GM12878 (cell line): ENCODE data around the gene TSHZ2.

ENCODE experiments used
- RCOR1 ChIP-seq: conservative IDR thresholded peaks from 2 replicates; pipeline ENCODE4 v1.6.1; 2012; ENCODE audit warnings: low read depth, low read length, improper control_type of control experiment
- TF ChIP-seq, protein P1 (sequence below): IDR thresholded peaks from 2 replicates; pipeline ENCODE4 v1.6.1; 2011; ENCODE audit warnings: low read depth, low read length, improper control_type of control experiment, borderline replicate concordance
- TF ChIP-seq, protein P2 (sequence below), 3 experiments: IDR thresholded peaks in 2 of 3; conservative IDR thresholded peaks in 1 of 3; 2 replicates each; pipeline ENCODE4 v1.5.1; 2011; ENCODE audit warnings: low read depth in 3 of 3, low read length in 3 of 3, mild to moderate bottlenecking in 3 of 3, control low read depth in 2 of 3, moderate library complexity in 2 of 3, inconsistent platforms in 1 of 3, mixed read lengths in 1 of 3; ENCODE audit not compliant: control insufficient read depth in 2 of 3, insufficient read depth in 1 of 3; ENCODE audit errors: extremely low read depth in 1 of 3

DNA sequence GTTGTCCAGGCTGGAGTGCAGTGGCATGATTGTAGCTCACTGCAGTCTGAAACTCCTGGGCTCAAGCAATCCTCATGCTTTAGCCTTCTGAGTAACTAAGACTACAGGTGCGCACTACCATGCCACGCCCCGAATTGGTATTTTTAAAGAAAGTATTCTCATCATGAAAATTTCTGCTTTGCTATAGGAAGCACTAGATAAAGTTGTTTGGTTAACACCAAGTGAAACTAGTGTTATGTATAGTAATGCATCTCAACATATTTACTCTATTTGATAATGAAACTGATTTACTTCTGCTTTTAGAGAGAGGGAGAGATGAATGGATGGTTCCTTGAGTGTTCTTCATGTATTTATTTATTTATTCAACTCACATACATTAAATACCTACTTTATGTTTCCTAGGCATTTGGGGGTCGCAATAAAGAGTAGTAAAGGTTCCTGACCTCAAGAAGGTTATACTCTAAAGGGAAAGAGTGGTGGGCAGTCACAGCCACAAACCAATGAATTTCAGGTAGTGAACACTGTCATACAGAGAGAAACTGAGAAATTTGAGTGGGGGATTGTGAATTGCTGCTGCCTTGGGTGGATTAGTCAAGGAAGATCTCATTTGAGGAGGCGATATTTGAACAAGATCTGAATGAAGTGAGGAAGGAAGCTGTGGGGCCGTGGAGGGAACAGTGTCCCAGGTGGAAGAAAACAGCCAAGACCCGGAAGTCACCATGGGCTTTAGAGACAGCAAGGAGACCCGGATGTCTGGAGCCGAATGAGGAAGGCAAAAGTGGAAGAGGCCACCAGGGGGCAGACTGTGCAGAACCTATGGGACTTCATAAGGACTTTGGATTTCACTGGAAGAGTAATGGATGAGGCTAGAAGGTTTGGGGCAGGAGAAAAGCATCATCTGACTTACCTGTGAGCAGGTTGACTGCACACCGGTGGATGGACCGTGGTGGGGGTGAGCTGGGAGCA is 185.6 kb downstream of the TSHZ2 start:
- TF ChIP-seq, protein P1, sequence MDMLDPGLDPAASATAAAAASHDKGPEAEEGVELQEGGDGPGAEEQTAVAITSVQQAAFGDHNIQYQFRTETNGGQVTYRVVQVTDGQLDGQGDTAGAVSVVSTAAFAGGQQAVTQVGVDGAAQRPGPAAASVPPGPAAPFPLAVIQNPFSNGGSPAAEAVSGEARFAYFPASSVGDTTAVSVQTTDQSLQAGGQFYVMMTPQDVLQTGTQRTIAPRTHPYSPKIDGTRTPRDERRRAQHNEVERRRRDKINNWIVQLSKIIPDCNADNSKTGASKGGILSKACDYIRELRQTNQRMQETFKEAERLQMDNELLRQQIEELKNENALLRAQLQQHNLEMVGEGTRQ: no peak
- TF ChIP-seq, protein P2, sequence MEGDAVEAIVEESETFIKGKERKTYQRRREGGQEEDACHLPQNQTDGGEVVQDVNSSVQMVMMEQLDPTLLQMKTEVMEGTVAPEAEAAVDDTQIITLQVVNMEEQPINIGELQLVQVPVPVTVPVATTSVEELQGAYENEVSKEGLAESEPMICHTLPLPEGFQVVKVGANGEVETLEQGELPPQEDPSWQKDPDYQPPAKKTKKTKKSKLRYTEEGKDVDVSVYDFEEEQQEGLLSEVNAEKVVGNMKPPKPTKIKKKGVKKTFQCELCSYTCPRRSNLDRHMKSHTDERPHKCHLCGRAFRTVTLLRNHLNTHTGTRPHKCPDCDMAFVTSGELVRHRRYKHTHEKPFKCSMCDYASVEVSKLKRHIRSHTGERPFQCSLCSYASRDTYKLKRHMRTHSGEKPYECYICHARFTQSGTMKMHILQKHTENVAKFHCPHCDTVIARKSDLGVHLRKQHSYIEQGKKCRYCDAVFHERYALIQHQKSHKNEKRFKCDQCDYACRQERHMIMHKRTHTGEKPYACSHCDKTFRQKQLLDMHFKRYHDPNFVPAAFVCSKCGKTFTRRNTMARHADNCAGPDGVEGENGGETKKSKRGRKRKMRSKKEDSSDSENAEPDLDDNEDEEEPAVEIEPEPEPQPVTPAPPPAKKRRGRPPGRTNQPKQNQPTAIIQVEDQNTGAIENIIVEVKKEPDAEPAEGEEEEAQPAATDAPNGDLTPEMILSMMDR (IDR thresholded peaks at IDR 0.05 in 2 of 3, conservative IDR thresholded peaks at IDR 0.05 in 1 of 3; ENCODE audit: control insufficient read depth in 2 of 3, extremely low read depth in 1 of 3, insufficient read depth in 1 of 3, low read depth in 3 of 3, low read length in 3 of 3): peak; percentile 11 to 55 (median 53); a peak in 4 of 6 replicates
- peak; percentile 56; the same call in 1 of the 2 replicates for TF ChIP-seq RCOR1
